GM12872 (cell line): Measurements from ENCODE around the gene APOH.

Experiments
- TF ChIP-seq, protein P1 (sequence below): IDR thresholded peaks from 3 replicates; pipeline ENCODE4 v1.5.1; 2011; ENCODE audit warnings: low read depth, mild to moderate bottlenecking, low read length, moderate library complexity; ENCODE audit not compliant: insufficient read depth

APOH gene

DNA sequence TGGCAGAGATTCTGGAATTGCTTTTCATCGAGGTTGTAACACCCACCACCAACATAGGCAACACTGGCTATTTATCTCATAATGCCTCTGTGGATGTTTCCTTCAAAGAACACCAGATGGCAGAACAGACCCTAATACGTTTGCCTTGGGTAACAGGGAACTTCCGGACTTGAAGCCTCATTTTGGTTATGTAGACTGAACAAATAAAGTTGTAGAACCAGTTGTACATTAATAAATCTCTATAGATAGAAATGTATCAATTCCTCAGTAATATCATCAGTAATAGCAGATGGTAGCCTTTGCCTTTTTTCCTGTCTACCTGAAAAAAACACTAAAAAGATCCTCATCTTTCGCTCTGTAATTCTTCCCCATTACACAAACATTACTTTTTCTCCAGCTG, 25.9 kb upstream of the APOH start:
- TF ChIP-seq, protein P1, sequence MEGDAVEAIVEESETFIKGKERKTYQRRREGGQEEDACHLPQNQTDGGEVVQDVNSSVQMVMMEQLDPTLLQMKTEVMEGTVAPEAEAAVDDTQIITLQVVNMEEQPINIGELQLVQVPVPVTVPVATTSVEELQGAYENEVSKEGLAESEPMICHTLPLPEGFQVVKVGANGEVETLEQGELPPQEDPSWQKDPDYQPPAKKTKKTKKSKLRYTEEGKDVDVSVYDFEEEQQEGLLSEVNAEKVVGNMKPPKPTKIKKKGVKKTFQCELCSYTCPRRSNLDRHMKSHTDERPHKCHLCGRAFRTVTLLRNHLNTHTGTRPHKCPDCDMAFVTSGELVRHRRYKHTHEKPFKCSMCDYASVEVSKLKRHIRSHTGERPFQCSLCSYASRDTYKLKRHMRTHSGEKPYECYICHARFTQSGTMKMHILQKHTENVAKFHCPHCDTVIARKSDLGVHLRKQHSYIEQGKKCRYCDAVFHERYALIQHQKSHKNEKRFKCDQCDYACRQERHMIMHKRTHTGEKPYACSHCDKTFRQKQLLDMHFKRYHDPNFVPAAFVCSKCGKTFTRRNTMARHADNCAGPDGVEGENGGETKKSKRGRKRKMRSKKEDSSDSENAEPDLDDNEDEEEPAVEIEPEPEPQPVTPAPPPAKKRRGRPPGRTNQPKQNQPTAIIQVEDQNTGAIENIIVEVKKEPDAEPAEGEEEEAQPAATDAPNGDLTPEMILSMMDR, result peak; percentile 46; the same call in 2 of the 3 replicates

DNA sequence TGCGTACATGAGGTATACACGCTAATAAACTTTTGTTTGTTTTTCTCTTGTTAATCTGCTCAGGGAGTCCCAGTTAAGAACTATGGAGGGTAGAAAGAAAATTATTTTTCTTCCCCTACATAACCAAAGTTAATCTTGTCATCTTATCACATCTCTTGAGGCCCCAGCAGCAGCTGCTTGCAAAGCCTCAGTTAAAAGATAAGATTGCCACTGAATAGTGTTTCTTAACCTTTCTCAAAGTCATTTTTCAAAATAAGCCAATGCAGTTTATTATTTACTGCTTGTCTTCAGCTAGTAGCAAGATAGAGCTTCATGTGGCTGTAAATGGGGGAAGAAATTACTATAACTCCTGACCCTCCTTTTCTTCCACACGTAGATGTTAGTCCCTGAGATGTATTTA, 21.5 kb upstream of the APOH start:
- TF ChIP-seq, protein P1, result no peak

DNA sequence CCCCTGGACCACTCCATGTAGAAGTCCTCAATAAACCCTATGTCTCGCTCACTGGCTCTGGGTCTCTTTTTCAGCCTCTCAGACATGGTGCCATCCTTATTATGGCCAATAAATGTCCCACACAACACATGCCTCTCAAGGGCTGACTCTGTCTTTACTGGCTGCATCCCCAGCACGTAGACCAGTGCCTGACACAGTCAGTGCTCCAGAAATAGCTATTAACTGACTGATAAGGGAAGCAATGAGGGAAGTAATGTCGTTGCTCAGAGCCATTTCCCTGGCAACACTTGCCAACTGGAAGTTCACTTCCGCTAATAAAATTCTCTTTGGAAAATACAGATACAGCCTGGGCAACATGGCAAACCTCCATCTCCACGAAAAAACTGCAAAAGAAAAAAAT, 19.1 kb upstream of the APOH start:
- TF ChIP-seq, protein P1, result no peak

DNA sequence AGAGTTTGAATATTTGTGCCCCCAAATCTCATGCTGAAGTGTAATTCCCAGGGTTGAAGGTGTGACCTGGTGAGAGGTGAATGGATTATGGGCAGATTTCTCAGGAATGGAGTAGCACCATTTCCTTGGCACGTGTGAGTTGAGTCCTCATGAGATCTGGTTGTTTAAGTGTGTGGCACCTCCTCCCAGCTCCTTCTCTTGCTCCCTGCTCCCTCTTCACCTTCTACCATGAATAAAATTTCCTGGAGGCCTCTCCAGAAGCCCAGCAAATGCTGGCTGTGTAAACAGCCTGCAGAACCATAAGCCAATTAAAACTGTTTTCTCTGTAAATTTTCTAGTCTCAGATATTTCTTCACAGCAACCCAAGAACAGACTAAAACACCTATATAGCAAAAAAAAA, 12.6 kb upstream of the APOH start:
- TF ChIP-seq, protein P1, result no peak

DNA sequence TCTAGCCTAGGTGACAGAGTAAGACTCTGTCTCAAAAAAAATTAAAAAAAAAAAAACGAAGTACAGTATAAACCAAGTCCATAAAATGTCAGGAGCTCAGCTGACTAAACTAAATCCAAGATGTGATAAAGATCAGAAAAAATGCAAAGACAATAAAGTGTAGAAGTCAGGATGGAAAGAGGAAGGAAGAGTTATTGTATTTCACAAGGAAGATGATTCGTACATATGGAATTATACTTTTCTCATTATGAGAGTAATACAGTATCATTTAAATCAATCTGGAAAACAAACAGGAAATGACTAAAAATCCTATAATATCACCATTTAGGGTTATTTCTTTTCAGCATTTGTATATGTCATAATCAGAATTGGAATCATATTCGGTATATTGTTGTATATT, 11.4 kb upstream of the APOH start:
- TF ChIP-seq, protein P1, result no peak

DNA sequence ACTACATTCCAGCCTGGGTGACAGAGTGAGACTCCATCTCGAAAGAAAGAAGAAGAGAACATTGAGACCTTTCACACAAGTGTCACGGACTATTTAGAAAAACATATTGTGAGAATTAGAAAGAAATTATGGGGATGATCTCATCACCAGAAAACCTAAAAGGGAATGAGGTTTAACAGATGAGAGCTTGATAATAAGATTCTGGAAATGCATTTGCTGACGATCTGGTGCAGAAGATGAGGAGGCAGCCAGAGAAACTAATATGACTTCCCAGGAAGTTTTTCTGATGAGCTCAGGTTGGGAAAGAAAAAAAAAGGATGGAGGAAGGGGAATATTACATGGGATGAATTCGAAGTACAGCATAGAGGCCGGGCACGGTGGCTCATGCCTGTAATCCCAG, 10.8 kb upstream of the APOH start:
- TF ChIP-seq, protein P1, result no peak

DNA sequence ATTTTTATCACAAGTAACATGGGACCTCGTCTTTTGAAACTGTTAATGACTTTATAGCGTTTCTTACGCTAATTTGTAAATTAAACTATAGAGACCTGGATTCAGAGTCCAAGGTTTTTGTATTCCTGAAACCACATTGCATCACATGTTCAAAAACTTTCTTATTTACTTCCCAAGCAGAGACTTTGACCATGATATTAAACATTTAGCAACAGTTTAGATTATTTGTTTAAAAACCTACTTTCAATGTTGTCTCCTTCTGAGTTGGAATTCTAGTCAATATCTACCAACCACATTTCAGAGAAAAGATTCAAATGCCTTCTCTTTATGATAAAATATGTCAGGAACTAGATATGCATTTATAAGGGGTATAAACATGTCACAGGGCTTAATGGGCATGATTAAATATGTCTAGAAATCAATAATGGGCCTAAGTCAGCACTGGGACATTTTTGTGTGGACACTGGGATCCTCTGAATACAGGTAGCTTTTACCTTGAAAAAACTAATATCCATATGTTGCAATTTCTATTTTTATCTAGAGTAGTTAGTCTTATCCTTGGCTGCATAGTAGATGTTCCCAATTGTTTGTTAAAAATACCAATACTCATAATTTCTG, 6.3 kb upstream of the APOH start:
- TF ChIP-seq, protein P1, result no peak
